ENCODE measurements around the gene VWA3B.

The VWA3B gene

DNA sequence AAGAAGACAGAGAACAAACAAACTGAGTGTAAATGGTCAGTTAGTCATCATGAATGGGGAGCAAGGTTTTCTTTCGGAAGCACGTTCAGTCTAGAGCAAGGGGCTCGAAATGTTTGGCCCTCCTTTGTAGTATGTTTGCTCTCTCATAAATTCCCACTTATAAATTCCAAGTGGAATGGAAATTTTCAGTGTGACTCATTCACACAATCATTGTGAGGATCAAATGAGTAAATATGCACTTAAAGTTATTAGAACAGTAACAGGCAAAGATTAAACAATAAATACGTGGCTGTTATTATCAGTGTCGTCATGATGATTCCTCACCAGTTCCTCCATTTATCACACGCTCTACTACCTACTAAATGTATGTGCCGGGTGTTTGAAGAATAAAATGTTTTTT is 269.8 kb downstream of the VWA3B start:
- DNase-seq: no peak
- Mint-ChIP-seq H3K27ac (no peak overlapping the region), H3K4me1 (no peaks in the 10 kb centered on the region), H3K27me3 (ENCODE audit: low read depth, poor library complexity) (peaks cover 17% of the 10 kb centered on the region), H3K9me3 (peaks cover 5% of the 10 kb centered on the region), H3K36me3 (ENCODE audit: low read depth) (no peaks in the 10 kb centered on the region), H3K4me3 (no peak overlapping the region)
- TF ChIP-seq, protein P1, sequence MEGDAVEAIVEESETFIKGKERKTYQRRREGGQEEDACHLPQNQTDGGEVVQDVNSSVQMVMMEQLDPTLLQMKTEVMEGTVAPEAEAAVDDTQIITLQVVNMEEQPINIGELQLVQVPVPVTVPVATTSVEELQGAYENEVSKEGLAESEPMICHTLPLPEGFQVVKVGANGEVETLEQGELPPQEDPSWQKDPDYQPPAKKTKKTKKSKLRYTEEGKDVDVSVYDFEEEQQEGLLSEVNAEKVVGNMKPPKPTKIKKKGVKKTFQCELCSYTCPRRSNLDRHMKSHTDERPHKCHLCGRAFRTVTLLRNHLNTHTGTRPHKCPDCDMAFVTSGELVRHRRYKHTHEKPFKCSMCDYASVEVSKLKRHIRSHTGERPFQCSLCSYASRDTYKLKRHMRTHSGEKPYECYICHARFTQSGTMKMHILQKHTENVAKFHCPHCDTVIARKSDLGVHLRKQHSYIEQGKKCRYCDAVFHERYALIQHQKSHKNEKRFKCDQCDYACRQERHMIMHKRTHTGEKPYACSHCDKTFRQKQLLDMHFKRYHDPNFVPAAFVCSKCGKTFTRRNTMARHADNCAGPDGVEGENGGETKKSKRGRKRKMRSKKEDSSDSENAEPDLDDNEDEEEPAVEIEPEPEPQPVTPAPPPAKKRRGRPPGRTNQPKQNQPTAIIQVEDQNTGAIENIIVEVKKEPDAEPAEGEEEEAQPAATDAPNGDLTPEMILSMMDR (IDR thresholded peaks at IDR 0.05): no peak

DNA sequence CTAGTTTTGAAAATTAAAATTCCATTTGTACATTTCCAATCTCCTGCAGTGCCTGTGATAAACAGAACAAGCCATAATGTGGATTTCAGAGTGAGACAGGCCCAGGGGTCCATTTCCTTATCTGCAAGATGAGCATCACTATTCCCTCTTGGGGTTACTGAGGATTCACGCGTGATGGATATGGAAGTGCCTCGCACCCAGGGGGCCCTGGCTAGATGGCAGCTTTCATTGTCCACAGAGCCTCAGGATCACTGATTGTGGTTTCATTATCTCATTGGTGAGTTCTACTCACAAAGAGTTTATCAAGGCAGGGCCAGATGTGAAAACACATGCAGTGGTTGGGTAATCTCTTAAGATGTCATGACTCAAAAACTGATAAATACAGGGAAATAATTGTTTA is 270.9 kb downstream of the VWA3B start:
- no peak overlapping the region for H3K27ac Mint-ChIP-seq
- no peak for DNase-seq
- H3K36me3 Mint-ChIP-seq (ENCODE audit: low read depth): no peaks in the 10 kb centered on the region
- no peaks in the 10 kb centered on the region for H3K4me1 Mint-ChIP-seq
- peaks cover 9% of the 10 kb centered on the region for H3K27me3 Mint-ChIP-seq (ENCODE audit: low read depth, poor library complexity)
- TF ChIP-seq, protein P1 (IDR thresholded peaks at IDR 0.05): no peak
- H3K4me3 Mint-ChIP-seq: no peak overlapping the region
- peaks cover 5% of the 10 kb centered on the region for H3K9me3 Mint-ChIP-seq

DNA sequence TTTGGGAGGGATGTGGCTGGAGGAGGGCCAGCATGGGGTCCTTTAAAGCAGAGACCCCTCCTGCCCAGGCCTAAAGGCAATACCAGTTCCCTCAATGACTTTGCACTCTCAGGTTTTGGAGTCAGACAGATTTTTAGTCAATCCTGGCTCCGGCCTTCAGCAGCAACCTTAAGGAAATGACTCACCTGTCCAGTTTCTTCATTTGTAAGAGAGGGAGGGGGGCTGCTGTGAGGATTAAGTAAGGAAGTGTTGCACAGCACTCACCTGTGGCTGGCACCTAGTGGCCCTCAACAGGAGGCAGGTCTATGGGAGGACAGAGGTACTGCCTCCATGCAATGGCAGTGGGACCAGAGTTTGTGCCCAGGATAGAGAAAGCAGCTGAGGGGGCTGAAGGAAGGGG is 273.0 kb downstream of the VWA3B start:
- H3K4me3 Mint-ChIP-seq: no peak overlapping the region
- no peak overlapping the region for H3K27ac Mint-ChIP-seq
- peaks cover 9% of the 10 kb centered on the region for H3K27me3 Mint-ChIP-seq (ENCODE audit: low read depth, poor library complexity)
- H3K4me1 Mint-ChIP-seq: no peaks in the 10 kb centered on the region
- H3K36me3 Mint-ChIP-seq (ENCODE audit: low read depth): no peaks in the 10 kb centered on the region
- no peak for DNase-seq
- peaks cover 10% of the 10 kb centered on the region for H3K9me3 Mint-ChIP-seq
- TF ChIP-seq, protein P1 (IDR thresholded peaks at IDR 0.05): no peak

Measured in nephron progenitor cell (in vitro differentiated cells).